NK-92 (cell line): ENCODE data around the gene SUMO1.

Source experiments
- DNase-seq: peaks from one replicate; lab custom pipeline; 2025; ENCODE audit not compliant: unreplicated experiment; lab: John Stamatoyannopoulos, UW

The SUMO1 gene

DNA sequence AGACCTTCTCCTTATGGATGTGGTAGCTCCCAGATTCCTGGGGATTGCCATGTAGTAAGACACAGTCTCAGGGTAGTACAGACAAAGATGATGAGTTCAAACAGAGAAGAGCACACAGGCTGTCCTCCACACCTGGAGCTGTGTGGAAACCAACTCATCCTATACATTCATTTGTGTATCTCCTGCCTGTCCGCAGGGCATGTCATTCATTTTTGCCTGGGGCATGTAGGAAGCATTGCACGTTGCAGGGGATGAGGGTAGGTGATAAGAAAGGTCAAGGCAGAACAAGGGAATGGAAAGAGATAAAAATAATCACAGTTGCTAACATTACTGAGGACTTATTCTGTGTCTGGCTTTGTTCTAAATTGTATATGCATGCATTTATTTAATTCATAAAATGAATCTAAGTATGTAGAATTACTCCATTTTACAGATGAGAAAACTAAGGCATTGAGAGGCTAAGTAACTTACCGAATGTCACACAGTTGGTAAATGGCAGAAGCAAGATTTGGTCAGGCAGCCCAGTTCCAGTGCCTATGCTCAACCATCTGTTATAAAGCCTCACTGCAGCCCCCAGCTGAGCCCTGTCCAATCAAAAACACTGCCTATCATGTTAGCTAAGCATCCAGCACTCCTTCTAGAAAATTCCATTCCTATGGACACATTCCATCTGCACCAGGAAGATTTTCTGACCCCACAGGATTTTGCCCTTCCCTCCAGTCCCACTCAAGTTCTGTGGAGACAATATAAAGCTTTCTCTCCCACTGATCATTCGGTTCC, 81.0 kb downstream of the SUMO1 start:
- no peak for DNase-seq
